ENCODE data around the gene WDFY4.

GRCh38 chr10:48897441-48897790 is 212.7 kb downstream of the WDFY4 start:
- TF ChIP-seq CTCF (IDR thresholded peaks at IDR 0.05) (no peak), EZH2 (IDR thresholded peaks at IDR 0.05) (no peak), EZH2phosphoT487 (IDR thresholded peaks at IDR 0.05) (no peak)
